Activated gamma-delta T cell treated with Interleukin-2 at 50 U/mL for 16 hours (primary cell): ENCODE measurements around the gene MREG.
A peak's percentile ranks its signal among the peaks of the same experiment; 100 is the strongest.

ENCODE experiments used
- DNase-seq: peaks from one replicate; pipeline ENCODE4 v3.0.0-alpha.2; 2020

The MREG gene

GRCh38 chr2:216013080-216013909 is at the start of gene MREG:
TSS of gene MREG (minus strand) at chr2:216013551. CDS start at chr2:216013327, 224 bp downstream.
- DNase-seq: peak; percentile 79

- no peak for DNase-seq
Measured at GRCh38 chr2:216059233-216059834, 46.0 kb upstream of the MREG start.

GRCh38 chr2:216057688-216058193 is 44.4 kb upstream of the MREG start:
- DNase-seq: peak; percentile 61

- DNase-seq: no peak
Measured at GRCh38 chr2:216056739-216057138, 43.4 kb upstream of the MREG start.

- no peak for DNase-seq
Measured at GRCh38 chr2:216055680-216056079, 42.3 kb upstream of the MREG start.

- no peak for DNase-seq
Measured at GRCh38 chr2:216052420-216052819, 39.1 kb upstream of the MREG start.

- DNase-seq: no peak
Measured at GRCh38 chr2:216051350-216051749, 38.0 kb upstream of the MREG start.

GRCh38 chr2:216049452-216049851 is 36.1 kb upstream of the MREG start:
- no peak for DNase-seq

- no peak for DNase-seq
Measured at GRCh38 chr2:216047397-216047796, 34.0 kb upstream of the MREG start.

- DNase-seq: no peak
Measured at GRCh38 chr2:216044883-216045486, 31.6 kb upstream of the MREG start.

GRCh38 chr2:216043949-216044348 is 30.6 kb upstream of the MREG start:
- DNase-seq: no peak

GRCh38 chr2:216041438-216041837 is 28.1 kb upstream of the MREG start:
- no peak for DNase-seq

GRCh38 chr2:216039918-216040317 is 26.6 kb upstream of the MREG start:
- no peak for DNase-seq

GRCh38 chr2:216034065-216034464 is 20.7 kb upstream of the MREG start:
- DNase-seq: peak; percentile 79

- no peak for DNase-seq
Measured at GRCh38 chr2:216033403-216033802, 20.1 kb upstream of the MREG start.

- DNase-seq: no peak
Measured at GRCh38 chr2:216031960-216032689, 18.8 kb upstream of the MREG start.

- no peak for DNase-seq
Measured at GRCh38 chr2:216030216-216030615, 16.9 kb upstream of the MREG start.

GRCh38 chr2:216029416-216030129 is 16.2 kb upstream of the MREG start:
- no peak for DNase-seq

GRCh38 chr2:216024779-216025336 is 11.5 kb upstream of the MREG start:
- DNase-seq: no peak

GRCh38 chr2:216023055-216023648 is 9.8 kb upstream of the MREG start:
- DNase-seq: peak; percentile 43

GRCh38 chr2:216021768-216022565 is 8.6 kb upstream of the MREG start:
- no peak for DNase-seq
